Large intestine (tissue), 3 donors: Measurements from ENCODE around the gene RASSF5. TPM values are rescaled to one million over a fixed set of nuclear protein-coding genes. Genes with fewer than 3 reads are reported as not detected.

Source experiments
- DNase-seq, 2 donors: peaks; one replicate each; pipeline versions ENCODE4 v3.0.0 to v3.0.0-alpha.2; 2013
- H3K27ac ChIP-seq: one replicate; pipeline ENCODE4 v1.5.1; 2013; ENCODE audit warnings: low read length
- H3K27me3 ChIP-seq: 2 replicates; pipeline ENCODE4 v1.6.1; 2013; ENCODE audit warnings: low read length; ENCODE audit not compliant: control insufficient read depth, insufficient read depth
- H3K36me3 ChIP-seq: 2 replicates; pipeline ENCODE4 v1.6.1; 2013; ENCODE audit warnings: low read length; ENCODE audit not compliant: control insufficient read depth, insufficient read depth
- H3K4me1 ChIP-seq: one replicate; pipeline ENCODE4 v1.6.1; 2013; ENCODE audit warnings: low read length; ENCODE audit not compliant: control insufficient read depth, insufficient read depth
- H3K4me3 ChIP-seq: one replicate; pipeline ENCODE4 v1.5.1; 2013; ENCODE audit warnings: low read length
- H3K9me3 ChIP-seq: one replicate; pipeline ENCODE4 v1.6.1; 2013; ENCODE audit warnings: mild to moderate bottlenecking, low read depth, low read length, moderate library complexity; ENCODE audit not compliant: control insufficient read depth
- WGBS: methylation state at CpG from one replicate; pipeline ENCODE4 v1.1.5; 2013; ENCODE audit warnings: low lambda C conversion rate; ENCODE audit not compliant: insufficient coverage; 5-methylcytosine and 5-hydroxymethylcytosine counted together
- polyA plus RNA-seq: library from polyadenylated mRNA; unstranded; fragments of 120-200 nt; gene quantifications from one replicate; pipeline ENCODE4 v1.2.1, GENCODE V29; 2013

The RASSF5 gene
- polyA plus RNA-seq, 1 donor = 5.7 TPM

DNA sequence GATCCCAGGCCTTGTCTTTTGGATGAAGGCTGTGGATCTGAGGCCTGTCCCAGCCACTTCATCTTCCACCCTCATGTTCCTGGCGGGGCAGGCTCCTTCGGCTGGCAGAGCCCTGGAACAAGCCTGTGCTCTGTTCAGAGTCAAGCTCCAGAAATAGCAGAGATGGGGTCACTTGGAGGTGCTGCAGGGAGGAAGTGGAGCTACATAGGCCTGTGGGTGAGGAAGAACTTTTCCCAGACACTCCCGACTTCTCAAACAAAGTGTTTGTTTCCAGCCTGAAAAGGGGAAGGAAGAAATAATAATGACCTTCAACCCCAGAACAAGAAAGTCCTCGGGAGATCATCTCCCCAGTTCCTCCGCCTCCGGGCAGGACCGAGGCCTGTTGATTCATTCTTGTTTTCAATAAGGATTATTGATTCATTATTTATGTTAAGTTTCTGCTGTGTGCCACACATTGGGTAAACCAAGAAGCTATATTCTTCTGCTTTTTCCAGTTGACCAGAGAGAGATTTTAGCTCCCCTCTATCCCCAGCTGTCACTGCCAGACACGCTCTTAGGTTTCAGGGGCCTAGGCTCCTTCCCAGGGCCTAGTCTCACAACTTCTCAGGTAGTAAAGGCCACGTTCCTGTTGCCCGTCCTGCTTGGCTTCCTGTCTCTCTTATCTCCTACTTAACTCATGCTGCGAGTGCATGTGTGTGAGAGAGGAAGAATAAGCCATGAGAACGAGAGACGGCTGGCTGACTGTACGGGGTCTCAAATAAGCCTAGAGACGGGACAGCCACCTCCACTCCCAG, 20.1 kb upstream of the RASSF5 start:
- H3K9me3 ChIP-seq = no peaks in the 10 kb centered on the region
- H3K36me3 ChIP-seq = peaks cover 27% of the 10 kb centered on the region
- no peak overlapping the region for H3K4me3 ChIP-seq
- no peak overlapping the region for H3K27ac ChIP-seq
- 67% methylated on average over 1 of the region's 15 CpGs for WGBS
- H3K4me1 ChIP-seq = peaks cover 3% of the 10 kb centered on the region
- no peaks in the 10 kb centered on the region for H3K27me3 ChIP-seq
- peak in 1 of 2 donors; percentile 13 for DNase-seq

DNA sequence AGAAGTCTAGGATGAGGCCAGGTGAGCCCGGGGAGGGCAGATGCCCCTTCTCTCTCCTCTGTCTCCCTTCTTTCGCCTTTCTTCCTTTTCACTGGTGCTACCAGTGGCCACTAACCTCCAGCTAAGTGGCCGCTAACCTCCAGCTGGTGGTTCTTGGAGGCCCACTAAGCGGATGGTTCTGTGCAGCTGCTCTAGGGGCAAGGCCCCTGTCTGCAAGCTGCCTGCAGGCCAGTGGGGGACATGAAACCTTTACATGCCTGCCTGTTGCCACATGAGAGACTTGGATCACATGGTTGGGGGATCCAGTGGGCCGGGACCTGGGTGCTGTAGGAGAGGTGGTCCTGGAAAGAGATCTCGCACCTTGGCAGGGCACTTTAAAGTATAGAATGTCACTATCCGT, 19.4 kb upstream of the RASSF5 start:
- Histone ChIP-seq H3K4me3 (no peak overlapping the region), H3K9me3 (no peaks in the 10 kb centered on the region), H3K36me3 (peaks cover 28% of the 10 kb centered on the region), H3K27me3 (no peaks in the 10 kb centered on the region), H3K4me1 (peaks cover 3% of the 10 kb centered on the region), H3K27ac (no peak overlapping the region)
- 90% methylated on average over 2 of the region's 7 CpGs for WGBS
- no peak for DNase-seq

DNA sequence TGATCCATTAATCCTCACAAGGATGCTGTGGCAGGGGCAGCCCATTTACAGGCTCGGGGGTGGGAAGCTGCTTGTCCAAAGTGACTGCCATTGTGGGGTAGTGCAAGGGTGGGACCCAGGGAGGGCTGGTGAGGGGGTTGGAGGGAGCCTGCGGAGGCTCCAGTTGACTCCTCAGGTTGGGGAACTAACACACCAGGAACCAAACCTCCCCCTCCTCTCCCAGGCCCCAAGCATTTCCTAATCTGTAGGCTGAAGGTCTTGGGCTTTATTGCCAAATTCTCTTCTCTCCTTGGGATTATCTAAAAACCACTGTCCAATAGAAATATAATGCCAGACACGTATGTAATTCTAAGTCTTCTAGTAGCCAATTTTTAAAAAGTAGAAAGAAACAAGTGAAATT, 18.9 kb upstream of the RASSF5 start:
- peaks cover 33% of the 10 kb centered on the region for H3K36me3 ChIP-seq

DNA sequence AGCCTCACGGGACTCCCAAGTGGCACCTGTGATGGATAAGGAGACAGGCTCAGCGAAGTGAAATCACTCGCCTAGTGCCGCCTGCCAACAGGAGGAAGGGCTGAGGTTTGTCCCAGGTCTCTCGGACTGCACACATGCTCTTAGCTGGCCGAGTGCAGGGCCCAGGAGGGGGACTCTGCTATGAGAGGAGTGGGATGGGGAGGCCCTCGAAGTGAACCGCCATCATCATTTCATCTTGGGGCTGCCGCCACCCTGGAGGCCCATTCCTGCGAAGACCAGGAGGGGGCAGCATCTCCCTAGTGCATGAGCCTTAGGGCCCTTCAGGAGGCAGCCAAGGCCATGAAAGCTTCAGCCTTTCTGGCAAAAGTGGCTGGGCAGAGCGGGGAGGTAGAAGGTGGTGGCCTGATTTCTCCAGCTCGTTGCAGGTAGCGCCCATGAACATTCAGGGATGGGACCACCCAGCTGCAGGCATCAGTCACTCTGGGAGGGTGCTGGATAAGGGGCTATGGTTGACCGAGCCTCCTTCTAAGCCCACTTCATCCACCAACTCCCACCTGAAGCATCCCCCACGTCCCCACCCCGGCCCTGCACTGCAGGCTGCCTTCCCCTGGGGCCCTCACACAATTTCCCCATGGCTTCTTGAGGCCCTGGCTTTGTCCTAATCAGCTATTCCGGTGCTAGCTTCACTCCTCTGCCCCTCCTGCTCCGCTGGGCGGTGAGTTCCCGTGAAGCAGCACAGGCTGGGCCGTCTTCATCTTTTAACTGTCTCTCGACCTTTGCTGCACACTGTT, 17.2 kb upstream of the RASSF5 start:
- DNase-seq = peak; percentile 41 to 56
- Histone ChIP-seq H3K4me1 (peaks cover 3% of the 10 kb centered on the region), H3K9me3 (no peaks in the 10 kb centered on the region), H3K27me3 (no peaks in the 10 kb centered on the region), H3K4me3 (no peak overlapping the region), H3K27ac (no peak overlapping the region), H3K36me3 (peaks cover 36% of the 10 kb centered on the region)
- 80% methylated on average over 1 of the region's 22 CpGs for WGBS

More for the DNA sequence above, 18.9 kb upstream of the RASSF5 start:
- peaks cover 3% of the 10 kb centered on the region for H3K4me1 ChIP-seq
- WGBS = 80% methylated on average over 1 of the region's 3 CpGs
- no peak for DNase-seq
- H3K27ac ChIP-seq = no peak overlapping the region
- H3K4me3 ChIP-seq = no peak overlapping the region
- no peaks in the 10 kb centered on the region for H3K9me3 ChIP-seq
- no peaks in the 10 kb centered on the region for H3K27me3 ChIP-seq

DNA sequence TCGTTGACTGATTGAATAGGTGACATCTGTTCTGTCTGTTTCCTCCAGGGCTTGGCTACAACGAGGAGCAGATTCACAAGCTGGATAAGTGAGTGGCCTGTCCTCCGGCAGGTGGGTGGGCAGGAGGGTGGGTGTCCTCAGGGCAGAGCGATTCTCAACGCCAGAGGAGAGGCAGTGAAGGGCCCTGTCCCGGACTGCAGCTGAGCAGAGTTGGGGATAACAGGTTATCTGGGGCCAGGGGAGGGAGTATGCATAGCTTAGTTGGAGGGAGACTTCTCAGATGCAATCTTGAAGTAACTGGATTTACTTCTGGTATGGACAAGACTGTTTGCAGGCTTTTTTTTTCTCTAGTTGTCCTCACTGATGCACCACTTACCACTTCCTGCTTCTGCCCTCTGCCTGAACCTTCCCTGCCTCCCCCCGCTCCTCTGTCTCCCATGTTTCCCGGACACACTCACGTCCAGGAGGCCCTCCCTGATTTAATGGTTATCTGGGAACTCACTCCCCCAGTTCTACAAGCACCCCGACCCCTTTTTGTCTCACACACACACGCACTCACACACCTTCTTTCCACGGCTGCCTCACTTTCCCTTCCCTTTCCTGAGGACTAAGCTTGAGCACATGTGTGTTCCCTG, 16.4 kb upstream of the RASSF5 start:
- Histone ChIP-seq H3K27ac (no peak overlapping the region), H3K36me3 (peaks cover 38% of the 10 kb centered on the region), H3K4me3 (no peak overlapping the region), H3K27me3 (no peaks in the 10 kb centered on the region), H3K4me1 (peaks cover 6% of the 10 kb centered on the region), H3K9me3 (no peaks in the 10 kb centered on the region)
- 76% methylated on average over 3 of the region's 12 CpGs for WGBS
- DNase-seq = peak in 1 of 2 donors; percentile 10

DNA sequence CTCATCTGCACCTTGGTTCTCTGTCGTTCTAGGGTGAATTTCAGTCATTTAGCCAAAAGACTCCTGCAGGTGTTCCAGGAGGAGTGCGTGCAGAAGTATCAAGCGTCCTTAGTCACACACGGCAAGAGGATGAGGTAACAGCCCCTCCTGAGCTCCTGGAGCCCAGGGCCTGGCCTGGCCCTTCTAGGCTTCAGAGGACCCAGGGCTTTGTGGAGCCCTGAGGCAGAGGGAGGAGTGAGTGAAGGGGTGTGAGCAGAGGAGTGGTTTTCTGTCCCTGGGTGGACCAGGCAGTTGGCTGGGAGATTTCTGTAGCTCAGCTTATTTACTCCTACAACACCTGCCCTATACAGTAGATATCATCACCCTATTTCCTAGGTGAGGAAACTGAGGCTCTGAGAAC, 15.7 kb upstream of the RASSF5 start:
- Histone ChIP-seq H3K4me1 (peaks cover 11% of the 10 kb centered on the region), H3K27ac (no peak overlapping the region), H3K36me3 (peaks cover 44% of the 10 kb centered on the region), H3K9me3 (no peaks in the 10 kb centered on the region), H3K4me3 (no peak overlapping the region), H3K27me3 (no peaks in the 10 kb centered on the region)
- WGBS = no CpG with 5 or more reads among the region's 4 CpGs
- no peak for DNase-seq

DNA sequence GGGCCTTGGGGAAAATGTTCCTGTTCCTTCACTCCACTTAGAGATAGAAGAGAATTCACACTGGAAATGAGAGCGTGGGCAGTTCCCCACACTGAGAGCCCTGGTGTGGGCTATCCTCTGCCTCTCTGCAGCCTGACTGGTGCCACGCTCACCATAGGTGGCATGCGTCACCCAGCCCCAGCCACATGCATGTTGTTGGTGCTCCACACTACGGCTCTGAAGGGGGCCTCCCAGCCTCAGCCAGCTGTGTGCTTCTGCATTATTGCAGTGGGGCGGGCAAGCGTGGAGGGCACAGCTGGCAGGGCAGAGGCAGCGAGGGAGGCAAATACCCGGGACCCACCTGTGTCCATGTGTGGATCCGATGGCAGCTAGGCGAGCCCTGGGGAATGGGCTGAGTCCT, 14.7 kb upstream of the RASSF5 start:
- Histone ChIP-seq H3K4me3 (no peak overlapping the region), H3K36me3 (peaks cover 44% of the 10 kb centered on the region), H3K27me3 (no peaks in the 10 kb centered on the region), H3K4me1 (peaks cover 9% of the 10 kb centered on the region), H3K27ac (no peak overlapping the region), H3K9me3 (no peaks in the 10 kb centered on the region)
- WGBS = no CpG with 5 or more reads among the region's 10 CpGs
- no peak for DNase-seq

DNA sequence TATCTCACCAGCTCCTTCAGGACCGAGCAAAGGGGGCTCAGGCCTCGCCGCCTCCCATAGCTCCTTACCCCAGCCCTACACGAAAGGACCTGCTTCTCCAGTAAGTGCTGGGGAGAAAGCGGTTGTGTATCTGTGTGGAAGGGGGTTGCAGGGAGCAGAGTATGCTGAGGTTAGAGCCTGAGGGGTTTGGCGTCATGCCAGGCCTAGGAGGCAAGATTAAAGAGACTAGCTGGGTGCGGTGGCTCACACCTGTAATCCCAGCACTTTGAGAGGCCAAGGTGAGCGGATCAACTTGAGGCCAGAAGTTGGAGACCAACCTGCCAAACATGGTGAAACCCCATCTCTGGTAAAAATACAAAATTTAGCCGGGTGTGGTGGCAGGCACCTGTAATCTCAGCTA, 14.1 kb upstream of the RASSF5 start:
- Histone ChIP-seq H3K4me1 (peaks cover 9% of the 10 kb centered on the region), H3K9me3 (no peaks in the 10 kb centered on the region), H3K4me3 (no peak overlapping the region), H3K27ac (no peak overlapping the region), H3K27me3 (no peaks in the 10 kb centered on the region), H3K36me3 (peaks cover 39% of the 10 kb centered on the region)
- no CpG with 5 or more reads among the region's 9 CpGs for WGBS
- DNase-seq = no peak

DNA sequence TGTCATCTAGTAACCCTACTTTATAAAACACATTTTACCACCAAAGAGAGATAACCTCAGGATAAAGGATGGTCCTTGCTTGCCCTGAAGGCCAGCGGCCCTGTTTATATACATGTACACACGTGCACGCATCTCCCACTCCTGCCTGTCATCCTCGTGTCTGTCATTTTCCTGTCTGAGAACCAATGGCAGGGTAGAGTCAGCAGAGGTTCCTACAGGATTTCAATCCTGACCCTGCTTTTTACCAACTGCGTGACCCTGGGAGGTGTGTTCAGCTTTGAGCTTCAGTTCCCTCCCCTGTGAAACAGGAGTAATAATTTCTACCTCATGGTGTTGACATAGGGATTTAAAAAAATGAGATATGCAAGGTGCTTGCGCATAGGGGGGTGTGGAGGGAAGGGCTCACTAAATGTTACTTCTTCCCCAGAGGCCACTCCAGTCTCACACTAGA, 12.3 kb upstream of the RASSF5 start:
- Histone ChIP-seq H3K4me1 (peaks cover 9% of the 10 kb centered on the region), H3K27ac (no peak overlapping the region), H3K27me3 (no peaks in the 10 kb centered on the region), H3K36me3 (peaks cover 39% of the 10 kb centered on the region), H3K4me3 (no peak overlapping the region), H3K9me3 (no peaks in the 10 kb centered on the region)
- DNase-seq = peak in 1 of 2 donors; percentile 49
- WGBS = no CpG with 5 or more reads among the region's 6 CpGs

DNA sequence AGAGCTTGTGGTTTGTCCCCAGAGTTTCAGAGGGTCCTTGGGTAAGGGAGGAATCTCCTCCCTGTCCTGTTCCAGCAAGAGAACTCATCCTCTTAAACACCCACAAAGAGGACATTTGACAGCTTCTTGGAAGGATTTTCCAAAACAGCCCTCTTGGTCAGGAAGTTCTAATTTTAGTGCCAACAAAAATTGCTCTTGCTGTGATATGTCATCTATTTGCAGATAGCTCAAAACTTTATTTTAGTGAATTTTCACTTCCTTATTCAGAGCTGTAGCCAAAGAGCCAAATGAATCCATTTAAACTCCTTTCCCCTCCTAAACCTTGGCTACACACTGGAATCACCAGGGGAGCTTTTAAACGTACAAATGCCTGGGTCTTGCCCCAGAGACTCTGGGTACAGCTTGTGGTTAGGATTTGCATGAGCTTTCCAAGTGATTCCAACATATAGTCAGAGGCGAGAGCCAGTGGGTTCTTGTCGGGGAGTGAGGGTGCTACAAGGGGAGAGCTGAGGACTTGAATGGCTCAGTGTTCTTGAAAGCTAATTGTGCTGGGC, 11.8 kb upstream of the RASSF5 start:
- H3K4me3 ChIP-seq = no peak overlapping the region
- no peak overlapping the region for H3K27ac ChIP-seq
- peaks cover 39% of the 10 kb centered on the region for H3K36me3 ChIP-seq
- no CpG with 5 or more reads among the region's 3 CpGs for WGBS
- peaks cover 9% of the 10 kb centered on the region for H3K4me1 ChIP-seq
- DNase-seq = no peak
- H3K9me3 ChIP-seq = no peaks in the 10 kb centered on the region
- no peaks in the 10 kb centered on the region for H3K27me3 ChIP-seq
